Left forelimb (tissue), 1 donor: ENCODE results near the gene TBX15.
"Not testable (repeated sequence)": the region's sequence is repeated elsewhere in the genome, so short reads cannot be mapped to it uniquely, and the experiment has no call there.

Source experiments
- DNase-seq: peaks from one replicate; pipeline ENCODE4 v3.0.0-alpha.2; 2018; ENCODE audit warnings: low spot score

TBX15 gene

GRCh38 chr1:118958937-118959631 is 29.1 kb downstream of the TBX15 start:
- DNase-seq, result no peak

DNA sequence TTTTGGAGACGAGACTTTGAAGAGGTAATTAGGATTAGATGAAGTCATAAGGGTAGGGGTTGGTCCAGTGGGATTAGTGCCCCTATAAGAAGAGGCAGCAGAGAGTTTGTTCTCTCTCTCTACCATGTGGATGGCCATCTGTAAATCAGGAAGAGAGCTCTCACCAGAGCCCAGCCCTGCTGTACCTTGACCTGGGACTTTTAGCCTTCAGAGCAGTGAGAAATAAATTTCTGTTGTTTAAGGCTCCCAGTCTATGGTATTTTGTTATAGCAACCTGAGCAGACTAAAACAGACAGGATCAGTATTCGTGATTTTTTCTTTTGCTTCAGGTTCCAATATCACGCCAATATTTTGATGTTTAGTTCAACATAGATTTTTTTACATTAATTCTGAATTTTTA is 30.0 kb downstream of the TBX15 start:
- no peak for DNase-seq

DNA sequence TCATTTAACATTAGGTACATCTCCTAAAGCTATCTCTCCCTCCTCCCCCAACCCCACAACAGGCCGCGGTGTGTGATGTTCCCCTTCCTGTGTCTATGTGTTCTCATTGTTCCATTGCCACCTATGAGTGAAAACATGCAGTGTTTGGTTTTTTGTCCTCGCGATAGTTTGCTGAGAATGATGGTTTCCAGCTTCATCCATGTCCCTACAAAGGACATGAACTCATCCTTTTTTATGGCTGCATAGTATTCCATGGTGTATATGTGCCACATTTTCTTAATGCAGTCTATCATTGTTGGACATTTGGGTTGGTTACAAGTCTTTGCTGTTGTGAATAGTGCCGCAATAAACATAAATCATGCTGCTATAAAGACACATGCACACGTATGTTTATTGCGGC is 30.6 kb downstream of the TBX15 start:
- DNase-seq, result not testable (repeated sequence)

DNA sequence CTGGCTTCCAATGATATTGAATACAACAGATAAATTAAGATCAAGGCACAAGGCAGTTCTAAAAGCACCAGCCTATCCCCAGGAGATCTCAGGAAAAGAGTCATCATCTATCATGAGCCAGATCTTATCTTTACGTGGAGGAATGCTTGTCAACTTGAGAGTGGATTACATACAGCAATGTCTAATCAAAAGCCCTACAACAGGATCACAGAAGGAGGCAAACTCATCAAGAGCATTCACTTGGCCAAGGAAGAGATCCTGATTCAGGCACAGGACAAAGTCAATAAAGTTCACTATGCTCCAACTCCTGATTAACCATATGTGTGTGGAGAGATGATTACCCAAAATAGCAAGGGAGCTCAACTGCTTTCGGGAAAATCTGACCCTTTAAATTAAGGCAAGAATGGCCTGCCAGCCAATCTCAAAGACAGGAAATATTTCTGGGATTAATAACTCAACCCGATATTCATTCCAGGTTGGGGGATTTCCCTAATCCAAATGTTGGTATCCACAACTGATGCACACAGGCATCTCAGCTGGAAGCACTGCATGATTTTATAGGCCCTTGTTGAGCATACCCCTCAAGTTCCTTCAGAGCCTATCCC is 33.7 kb downstream of the TBX15 start:
- DNase-seq, result no peak

- no peak for DNase-seq
Measured at GRCh38 chr1:118951270-118951936, 36.7 kb downstream of the TBX15 start.

DNA sequence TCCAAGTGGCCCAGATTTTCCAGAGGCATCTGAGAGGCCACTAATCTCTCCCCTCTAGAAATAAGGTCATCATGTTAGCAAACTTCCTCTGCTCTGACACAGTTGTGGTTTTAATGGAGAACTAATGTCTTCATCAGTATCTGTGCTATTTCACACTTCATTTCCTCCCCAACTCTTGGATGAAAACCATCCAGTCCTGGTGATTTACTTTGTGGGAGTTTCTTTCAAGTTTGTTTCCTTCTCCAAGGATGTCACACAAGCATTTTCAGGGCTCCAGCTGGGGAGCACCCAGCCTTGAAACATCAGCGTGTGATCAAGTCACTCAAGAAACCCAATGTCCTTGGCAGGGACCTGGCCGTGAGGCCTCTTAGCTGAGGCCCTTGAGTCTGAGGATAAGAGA is 38.8 kb downstream of the TBX15 start:
- DNase-seq, result no peak

DNA sequence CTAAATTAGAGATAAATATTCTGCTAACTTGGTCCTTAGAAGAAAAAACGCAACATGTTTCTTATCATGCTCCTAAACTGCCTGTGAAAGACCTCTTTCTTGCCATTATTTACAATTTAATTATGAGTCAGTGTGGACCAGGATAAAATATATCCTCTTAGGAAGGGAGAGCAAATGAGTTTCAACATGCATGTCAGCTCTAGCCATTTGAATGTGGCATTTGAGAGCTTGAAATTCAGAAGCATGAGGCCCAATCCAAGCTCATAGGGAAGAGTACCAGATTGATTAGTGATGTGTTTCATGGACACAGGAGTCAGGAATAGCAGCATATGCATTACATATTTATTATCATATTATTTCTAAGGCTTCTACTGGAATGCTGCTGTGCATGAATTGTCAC is 39.3 kb downstream of the TBX15 start:
- DNase-seq, result no peak

DNA sequence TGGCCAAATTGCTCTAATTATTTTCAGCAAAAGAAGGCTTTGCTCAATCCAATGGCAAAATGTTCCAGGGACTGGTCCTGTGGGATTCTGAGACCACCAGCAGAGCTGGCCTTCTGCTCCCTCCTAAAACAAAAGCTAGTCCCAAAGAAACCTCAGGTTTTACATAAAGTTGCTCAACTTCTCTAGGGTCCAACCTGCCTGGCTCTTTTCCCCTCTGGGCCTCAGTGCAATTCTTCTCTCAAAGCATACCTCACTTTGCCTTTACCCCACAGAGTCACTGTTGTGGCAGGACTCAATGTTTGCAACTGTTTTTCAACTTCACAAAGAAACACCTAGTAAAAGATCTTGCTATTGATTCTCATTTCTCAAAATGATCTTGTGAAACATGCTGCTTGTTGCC is 39.8 kb downstream of the TBX15 start:
- DNase-seq, result no peak

DNA sequence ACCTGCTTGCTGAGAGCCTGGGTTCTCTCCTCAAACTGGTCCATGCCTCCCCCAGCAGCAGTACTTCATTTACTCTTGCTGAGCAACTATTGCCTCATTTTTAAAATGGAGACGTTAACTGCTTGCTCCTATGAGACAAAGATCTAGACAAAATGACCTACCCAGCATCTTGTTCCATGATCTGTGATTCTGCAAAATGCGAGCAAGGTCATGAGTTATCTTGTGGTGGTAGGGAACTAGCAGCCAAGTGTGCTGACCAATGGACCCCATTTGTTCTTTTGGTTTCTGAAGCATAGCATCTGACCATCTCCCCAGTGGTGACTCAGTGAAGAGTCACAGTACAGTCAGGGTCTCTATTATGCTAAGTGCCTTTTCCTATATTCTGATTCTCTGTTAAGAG is 40.4 kb downstream of the TBX15 start:
- DNase-seq, result no peak

GRCh38 chr1:118947003-118947765 is 41.0 kb downstream of the TBX15 start:
- DNase-seq, result no peak

DNA sequence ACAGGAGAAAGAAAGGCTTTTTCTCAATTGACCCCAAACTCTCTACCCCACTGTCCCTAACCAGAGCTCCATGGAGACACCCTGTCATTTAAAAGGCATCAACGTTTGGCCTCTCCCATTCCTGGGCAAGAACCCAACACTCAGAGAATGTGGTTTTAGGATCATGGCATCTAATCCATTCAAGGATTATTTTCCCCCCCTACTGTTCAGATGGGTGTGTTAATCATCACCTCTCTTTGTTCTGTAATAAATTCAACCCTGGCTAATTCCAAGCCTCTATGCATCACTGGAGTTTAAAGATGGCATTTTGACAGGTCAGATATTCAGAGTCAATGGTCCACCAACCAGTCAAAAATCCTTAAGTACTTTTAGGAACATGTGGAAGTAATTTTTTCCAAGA is 42.7 kb downstream of the TBX15 start:
- DNase-seq, result no peak

- DNase-seq, result no peak
Measured at GRCh38 chr1:118944546-118944945, 43.6 kb downstream of the TBX15 start.

- DNase-seq, result no peak
Measured at GRCh38 chr1:118944133-118944532, 44.0 kb downstream of the TBX15 start.

- DNase-seq, result no peak
Measured at GRCh38 chr1:118940957-118941356, 47.2 kb downstream of the TBX15 start.

DNA sequence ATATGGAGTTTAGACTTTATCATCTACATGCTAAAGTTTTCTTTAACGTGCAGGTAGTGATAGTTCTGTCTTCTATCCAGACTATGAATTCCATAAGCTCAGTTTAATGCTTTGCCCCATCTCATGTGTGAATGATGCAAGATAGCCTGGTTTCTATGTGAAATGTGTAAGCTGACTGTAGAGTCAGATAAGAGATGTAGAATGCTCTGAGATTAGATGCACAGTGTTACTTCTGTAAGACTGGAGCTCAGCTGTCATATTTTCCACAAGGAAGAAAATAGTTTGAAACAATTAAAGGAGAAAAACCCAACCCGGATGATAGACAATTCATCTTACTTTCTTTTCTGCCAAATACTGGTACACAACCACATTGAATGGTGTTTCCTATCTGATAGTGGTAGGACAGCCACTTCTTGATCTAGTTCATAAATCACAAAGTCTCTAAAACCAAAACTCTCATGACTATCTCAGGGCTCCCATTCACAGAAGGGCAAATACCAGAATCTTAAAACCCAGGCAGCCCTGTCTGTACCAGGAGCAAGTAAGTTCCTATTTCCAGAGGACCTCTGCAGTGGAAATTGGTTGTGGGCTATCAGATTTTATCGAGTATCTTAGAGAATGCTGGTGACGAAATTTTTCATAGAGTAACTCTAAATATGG is 50.6 kb downstream of the TBX15 start:
- no peak for DNase-seq

GRCh38 chr1:118934706-118935105 is 53.4 kb downstream of the TBX15 start:
- DNase-seq, result no peak

DNA sequence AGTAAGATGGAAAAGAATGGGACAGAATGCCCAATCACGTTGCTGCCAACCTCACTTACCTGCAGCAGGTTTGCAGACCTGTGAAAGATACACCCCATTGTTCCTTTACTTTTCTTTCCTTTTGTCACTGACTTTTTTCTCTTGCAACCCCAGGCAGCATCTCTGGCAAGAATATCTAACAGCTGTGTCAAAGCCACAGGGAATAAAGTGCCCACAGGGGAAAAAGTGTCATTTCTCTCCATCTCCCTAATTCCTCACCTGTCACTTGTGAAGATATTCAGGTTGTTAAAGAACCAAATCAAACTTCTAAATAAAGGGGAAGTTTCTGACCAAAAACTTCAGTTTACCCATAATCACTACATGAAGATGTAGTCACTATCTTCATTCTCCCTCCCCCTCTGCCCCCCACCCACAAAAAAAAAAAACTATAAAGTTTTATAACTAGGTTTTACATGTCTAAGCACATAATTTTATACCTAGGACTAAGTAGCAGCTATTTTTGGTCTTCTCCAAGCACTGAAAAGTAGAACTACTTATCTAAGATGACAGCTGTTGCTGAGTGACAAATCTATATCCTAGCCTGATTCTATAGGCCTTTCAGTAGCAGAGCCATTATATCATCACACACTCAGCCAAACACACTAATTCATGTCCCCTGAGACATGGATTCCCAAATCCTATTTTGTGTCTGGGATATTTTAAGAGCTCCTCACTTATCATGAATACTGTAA is 54.9 kb downstream of the TBX15 start:
- DNase-seq, result no peak

- no peak for DNase-seq
Measured at GRCh38 chr1:118931876-118932275, 56.3 kb downstream of the TBX15 start.

DNA sequence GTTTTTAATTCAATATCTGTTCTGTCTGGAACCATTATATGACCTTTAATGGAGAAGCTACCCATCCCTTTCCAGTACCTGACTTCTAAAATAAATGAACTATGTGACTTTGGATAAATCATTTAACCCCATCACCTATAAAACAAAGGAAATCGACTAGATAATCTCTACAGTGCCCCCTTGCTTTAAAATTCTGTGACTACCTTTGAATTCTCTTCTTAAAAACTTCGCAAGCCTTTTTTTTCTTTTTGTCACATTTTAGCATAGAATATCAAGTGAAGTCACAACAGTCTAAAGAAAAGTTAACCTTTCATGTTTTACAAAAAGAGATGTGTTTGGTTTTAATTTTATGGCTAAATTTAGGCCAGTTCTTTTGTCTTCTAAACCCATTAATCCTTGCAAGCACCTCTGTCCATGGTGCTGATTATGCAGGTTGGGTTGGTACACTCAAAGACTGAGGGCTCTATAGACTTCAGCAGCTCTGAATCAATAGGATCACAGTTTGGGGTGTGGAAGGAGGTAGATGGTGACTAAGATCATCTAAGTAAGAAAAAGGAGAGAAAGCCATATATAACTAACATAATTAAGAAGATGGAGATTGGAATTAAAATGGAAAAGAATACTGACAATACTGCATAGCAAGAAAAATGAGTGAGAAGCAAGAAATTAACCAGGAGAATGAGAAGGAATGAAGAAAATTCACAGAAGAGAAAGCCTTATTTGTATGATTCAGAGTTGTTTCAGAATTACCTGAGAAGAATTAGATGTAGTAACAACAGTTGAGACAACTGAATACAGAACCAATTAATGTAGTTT is 59.2 kb downstream of the TBX15 start:
- DNase-seq, result no peak

GRCh38 chr1:118927427-118928187 is 60.5 kb downstream of the TBX15 start:
- no peak for DNase-seq
